ENCODE measurements around the gene ITPA. TPM values are rescaled to one million over a fixed set of nuclear protein-coding genes. Genes with fewer than 3 reads are reported as not detected.

ITPA gene
- total RNA-seq, 2 experiments from 2014 or later = 56.3 to 66.9 TPM

DNA sequence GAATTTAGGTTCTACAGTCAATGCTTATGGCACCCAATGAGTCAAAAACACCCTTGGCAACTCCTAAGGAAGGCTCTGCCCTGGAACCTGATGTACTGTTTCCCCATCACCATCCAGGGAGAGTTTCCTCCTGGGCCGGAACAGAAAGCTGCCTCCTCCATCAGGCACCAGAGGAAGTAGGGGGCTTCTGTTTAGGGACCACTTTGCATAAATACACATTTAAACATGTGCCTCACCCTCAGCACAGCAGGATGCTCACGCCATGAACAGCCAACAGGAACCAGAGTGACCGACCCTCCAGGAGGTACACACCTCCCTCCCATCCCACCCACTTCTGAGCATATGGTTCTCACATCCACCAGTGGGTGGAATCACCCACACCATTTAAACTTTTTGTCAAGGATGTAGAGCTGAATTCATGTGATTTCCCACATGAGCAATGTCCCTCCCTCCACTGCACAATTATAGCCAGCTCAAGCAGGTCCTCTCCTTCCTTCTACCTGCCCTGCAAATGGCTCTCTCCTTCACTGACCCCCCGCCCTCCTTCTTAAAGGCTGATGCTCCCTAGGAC, 19.7 kb upstream of the ITPA start:
- CTCF ChIA-PET = no interaction called here
- H3K4me1 Mint-ChIP-seq (ENCODE audit: low read depth) = no peaks in the 10 kb centered on the region
- no peak for ATAC-seq
- H3K36me3 Mint-ChIP-seq (ENCODE audit: low read depth) = peaks cover 30% of the 10 kb centered on the region
- TF ChIP-seq, protein P1, sequence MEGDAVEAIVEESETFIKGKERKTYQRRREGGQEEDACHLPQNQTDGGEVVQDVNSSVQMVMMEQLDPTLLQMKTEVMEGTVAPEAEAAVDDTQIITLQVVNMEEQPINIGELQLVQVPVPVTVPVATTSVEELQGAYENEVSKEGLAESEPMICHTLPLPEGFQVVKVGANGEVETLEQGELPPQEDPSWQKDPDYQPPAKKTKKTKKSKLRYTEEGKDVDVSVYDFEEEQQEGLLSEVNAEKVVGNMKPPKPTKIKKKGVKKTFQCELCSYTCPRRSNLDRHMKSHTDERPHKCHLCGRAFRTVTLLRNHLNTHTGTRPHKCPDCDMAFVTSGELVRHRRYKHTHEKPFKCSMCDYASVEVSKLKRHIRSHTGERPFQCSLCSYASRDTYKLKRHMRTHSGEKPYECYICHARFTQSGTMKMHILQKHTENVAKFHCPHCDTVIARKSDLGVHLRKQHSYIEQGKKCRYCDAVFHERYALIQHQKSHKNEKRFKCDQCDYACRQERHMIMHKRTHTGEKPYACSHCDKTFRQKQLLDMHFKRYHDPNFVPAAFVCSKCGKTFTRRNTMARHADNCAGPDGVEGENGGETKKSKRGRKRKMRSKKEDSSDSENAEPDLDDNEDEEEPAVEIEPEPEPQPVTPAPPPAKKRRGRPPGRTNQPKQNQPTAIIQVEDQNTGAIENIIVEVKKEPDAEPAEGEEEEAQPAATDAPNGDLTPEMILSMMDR (IDR thresholded peaks at IDR 0.05) = no peak
- DNase-seq = no peak
- H3K9me3 Mint-ChIP-seq = no peaks in the 10 kb centered on the region
- intact Hi-C loops (cut with micrococcal nuclease) = no loop called here
- H3K4me3 Mint-ChIP-seq = no peak overlapping the region
- H3K27ac Mint-ChIP-seq = peak overlapping the region; percentile 44
- POLR2A ChIA-PET = no interaction called here
- no peaks in the 10 kb centered on the region for H3K27me3 Mint-ChIP-seq

DNA sequence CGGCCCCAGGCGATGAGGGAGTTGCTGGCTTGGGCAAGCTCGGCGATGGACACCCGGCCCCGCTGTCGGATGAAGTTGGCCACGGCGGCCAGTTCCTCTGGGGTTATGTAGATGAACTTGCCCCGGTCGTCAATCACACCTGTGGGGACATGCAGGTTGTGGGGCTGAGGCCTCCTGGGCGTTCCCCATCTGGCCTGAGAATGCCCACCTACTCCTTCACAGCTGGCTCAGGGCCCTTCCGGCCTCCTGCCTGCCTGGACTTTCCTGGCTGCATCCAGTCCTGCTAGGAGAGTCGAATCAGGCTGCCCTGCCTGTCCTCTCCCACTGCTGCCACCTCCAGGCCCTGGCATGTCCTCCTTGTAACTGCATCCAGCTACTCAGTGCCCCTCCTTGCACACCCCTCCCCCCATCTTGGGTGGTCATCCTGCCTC, 18.6 kb upstream of the ITPA start:
- ChIA-PET POLR2A (no interaction called here), CTCF (no interaction called here)
- peaks cover 33% of the 10 kb centered on the region for H3K36me3 Mint-ChIP-seq (ENCODE audit: low read depth)
- peaks cover 5% of the 10 kb centered on the region for H3K4me1 Mint-ChIP-seq (ENCODE audit: low read depth)
- no peaks in the 10 kb centered on the region for H3K9me3 Mint-ChIP-seq
- no peak overlapping the region for H3K4me3 Mint-ChIP-seq
- DNase-seq = no peak
- no peak for ATAC-seq
- H3K27me3 Mint-ChIP-seq = no peaks in the 10 kb centered on the region
- intact Hi-C loops (cut with micrococcal nuclease) = no loop called here
- TF ChIP-seq, protein P1 (IDR thresholded peaks at IDR 0.05) = no peak
- no peak overlapping the region for H3K27ac Mint-ChIP-seq

DNA sequence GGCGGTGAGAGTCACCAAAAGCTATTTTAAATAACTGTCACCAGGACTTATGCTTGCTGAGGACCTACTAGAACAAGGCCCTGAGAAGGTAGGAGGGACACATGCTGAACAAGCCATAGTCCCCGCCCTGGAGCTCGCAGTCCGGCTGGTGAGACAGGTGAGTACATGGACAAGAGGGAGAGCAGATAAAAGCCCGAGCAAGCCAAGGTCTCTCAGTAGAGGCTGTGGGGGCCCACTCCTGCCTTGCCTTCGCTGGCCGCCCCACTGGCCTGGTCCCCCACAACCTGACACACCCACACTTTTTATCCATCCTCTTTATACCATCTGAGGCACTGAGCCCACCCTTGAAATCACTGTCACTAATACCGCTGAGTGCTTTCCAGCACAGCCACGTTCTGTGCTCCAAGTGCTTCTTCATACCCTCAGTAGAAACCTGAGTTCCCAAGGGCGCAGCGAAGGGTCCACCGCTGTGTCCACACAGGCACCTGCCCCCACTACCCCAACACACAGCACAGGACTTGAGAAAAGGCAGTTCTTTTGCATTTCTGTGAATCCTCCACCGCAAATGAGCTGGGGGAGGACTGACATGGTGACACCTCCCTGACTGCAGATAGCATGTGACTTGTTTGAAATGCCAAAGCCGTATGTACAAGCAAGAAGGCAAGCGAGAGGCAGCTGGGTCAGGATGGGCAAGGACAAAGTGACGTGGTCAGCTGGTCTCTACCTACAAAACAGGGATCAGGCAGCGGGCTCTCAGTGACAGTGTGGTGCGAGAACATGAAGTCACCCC, 16.9 kb upstream of the ITPA start:
- H3K9me3 Mint-ChIP-seq = no peaks in the 10 kb centered on the region
- TF ChIP-seq, protein P1 (IDR thresholded peaks at IDR 0.05) = no peak
- DNase-seq (no peak), ATAC-seq (no peak)
- ChIA-PET POLR2A (interaction anchor here (0.7 to 1.2 kb wide), 4 partner anchors 37 to 157 kb away, joined by 3 read pairs; no protein-coding TSS in a partner anchor), CTCF (interaction anchor here (0.6 to 1.4 kb wide), 2 partner anchors 9 to 16 kb away, joined by 3 read pairs; partner anchors contain the start of gene ITPA)
- no peak overlapping the region for H3K4me3 Mint-ChIP-seq
- intact Hi-C loops (cut with micrococcal nuclease) = no loop called here
- H3K27ac Mint-ChIP-seq = no peak overlapping the region
- no peaks in the 10 kb centered on the region for H3K27me3 Mint-ChIP-seq
- H3K36me3 Mint-ChIP-seq (ENCODE audit: low read depth) = peaks cover 38% of the 10 kb centered on the region
- H3K4me1 Mint-ChIP-seq (ENCODE audit: low read depth) = peaks cover 11% of the 10 kb centered on the region

DNA sequence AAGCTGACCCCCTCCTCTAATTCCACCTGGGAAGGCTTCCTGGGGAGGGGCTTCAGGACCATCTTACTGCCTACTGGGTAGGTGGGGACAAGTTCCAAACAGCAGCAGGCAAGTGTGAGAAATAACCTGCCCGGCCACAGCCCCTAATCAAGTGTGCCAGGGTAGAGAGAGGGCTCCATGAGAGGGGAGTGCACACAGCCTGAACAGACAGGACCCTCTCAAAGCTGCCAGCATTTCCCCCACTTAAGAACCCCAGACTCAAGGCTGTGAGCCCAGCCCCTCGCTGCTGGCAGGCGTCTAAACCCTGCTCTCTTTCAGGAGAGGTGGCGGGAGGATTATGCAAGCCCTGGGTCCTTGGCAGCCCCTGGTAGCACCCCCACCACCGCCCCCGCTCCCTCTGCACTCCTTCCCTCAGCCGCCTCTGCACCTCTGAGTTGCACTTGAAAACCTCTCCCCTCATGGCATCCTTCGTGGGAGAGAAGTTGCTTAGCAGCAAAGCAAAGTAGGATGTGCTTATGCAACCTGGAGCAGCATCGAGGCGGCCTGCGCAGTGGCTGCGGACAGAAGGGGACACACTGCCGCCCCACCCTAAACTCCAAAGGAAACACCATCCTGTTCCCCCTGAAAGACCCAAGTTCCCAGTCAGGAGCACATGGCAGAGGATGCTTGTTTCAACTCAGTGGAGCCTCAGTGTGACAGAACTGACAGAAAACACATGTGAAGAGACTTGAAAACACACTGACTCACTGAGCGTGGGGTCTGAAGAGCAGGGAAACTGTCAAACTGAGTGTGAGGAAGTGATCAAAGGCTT, 15.3 kb upstream of the ITPA start:
- DNase-seq = peak; percentile 38
- no peak overlapping the region for H3K27ac Mint-ChIP-seq
- peaks cover 43% of the 10 kb centered on the region for H3K36me3 Mint-ChIP-seq (ENCODE audit: low read depth)
- no peaks in the 10 kb centered on the region for H3K27me3 Mint-ChIP-seq
- CTCF ChIA-PET = interaction anchor here (0.7 kb wide), 1 partner anchor 123 kb away, joined by 3 read pairs; no protein-coding TSS in a partner anchor
- TF ChIP-seq, protein P1 (IDR thresholded peaks at IDR 0.05) = no peak
- no peak overlapping the region for H3K4me3 Mint-ChIP-seq
- H3K9me3 Mint-ChIP-seq = no peaks in the 10 kb centered on the region
- H3K4me1 Mint-ChIP-seq (ENCODE audit: low read depth) = peaks cover 11% of the 10 kb centered on the region
- POLR2A ChIA-PET = no interaction called here
- peak; percentile 68 for ATAC-seq
- intact Hi-C loops (cut with micrococcal nuclease) = no loop called here
